Measurements from ENCODE around the gene PER2. TPM values are rescaled to one million over a fixed set of nuclear protein-coding genes. Genes with fewer than 3 reads are reported as not detected.
"Not testable (repeated sequence)": the region's sequence is repeated elsewhere in the genome, so short reads cannot be mapped to it uniquely, and the experiment has no call there.

The PER2 gene
- total and polyA plus RNA-seq, 9 of the 15 experiments (the other 6 are each of a cell fraction or from before 2014, with no cell fraction given): 1.1 to 10.3 (median 2.9) TPM

- TF ChIP-seq RBM22 (IDR thresholded peaks at IDR 0.05; ENCODE audit: low read depth, low read length, poor library complexity, severe bottlenecking): no peak
These were observed 38.5 kb upstream of the PER2 start (continued) for GRCh38 chr2:238326801-238327365.

GRCh38 chr2:238325694-238326093 lies 37.3 kb upstream of the PER2 start:
- POLR2A ChIA-PET: no interaction called here

GRCh38 chr2:238324248-238324647 lies 35.8 kb upstream of the PER2 start:
- 73% methylated on average over 5 of the region's 7 CpGs for WGBS (ENCODE audit: insufficient coverage, low coverage, missing lambda C conversion rate)
- DNase-seq (ENCODE audit: extremely low read depth in 1 of 4, low spot score in 3 of 4); FAIRE-seq; CTCF ChIA-PET (ENCODE audit: low intra/inter-chr PET ratio); ATAC-seq; H2AFZ ChIP-seq (ENCODE audit: low read depth, low read length); H3K9ac ChIP-seq (ENCODE audit: insufficient read depth in 1 of 2, low read depth in 2 of 2, low read length in 2 of 2); H3K4me3 ChIP-seq; H3K79me2 ChIP-seq (ENCODE audit: control insufficient read depth, insufficient read depth, low read length); H3K9me3 ChIP-seq (replicated peaks; ENCODE audit: control insufficient read depth, insufficient read depth, low read depth, low read length); in situ Hi-C loops (cut with MboI); H3K27ac ChIP-seq (ENCODE audit: extremely low read depth, low read depth, low read length); H3K27me3 ChIP-seq (ENCODE audit: control insufficient read depth in 2 of 2, insufficient read depth in 2 of 2, low read length in 2 of 2); intact Hi-C loops (cut with micrococcal nuclease); POLR2A ChIA-PET; H3K4me2 ChIP-seq (ENCODE audit: insufficient read depth, low read length); H3K36me3 ChIP-seq (ENCODE audit: control insufficient read depth, insufficient read depth, low read length); H4K20me1 ChIP-seq (replicated peaks; ENCODE audit: control insufficient read depth, insufficient read depth, low read length); BruUV-seq (replicated peaks); H3K9me1 ChIP-seq (ENCODE audit: control insufficient read depth, insufficient read depth, low read length): not testable (repeated sequence)
- peaks cover 0 to 25% of the 10 kb centered on the region in 2 experiments; a peak in 3 of 5 replicates for H3K4me1 ChIP-seq (replicated peaks in 1 of 2; ENCODE audit: control insufficient read depth in 2 of 2, insufficient read depth in 2 of 2, low read length in 2 of 2)

More at GRCh38 chr2:238325694-238326093, 37.3 kb upstream of the PER2 start:
- Histone ChIP-seq H3K4me2 (ENCODE audit: insufficient read depth, low read length) (no peak overlapping the region), H3K4me3 (no peak overlapping the region), H3K9ac (ENCODE audit: insufficient read depth in 1 of 2, low read depth in 2 of 2, low read length in 2 of 2) (no peak overlapping the region), H3K9me1 (ENCODE audit: control insufficient read depth, insufficient read depth, low read length) (no peaks in the 10 kb centered on the region), H3K36me3 (ENCODE audit: control insufficient read depth, insufficient read depth, low read length) (no peaks in the 10 kb centered on the region; the same call in 2 of the 3 replicates), H2AFZ (ENCODE audit: low read depth, low read length) (no peak overlapping the region), H3K79me2 (ENCODE audit: control insufficient read depth, insufficient read depth, low read length) (no peaks in the 10 kb centered on the region), H4K20me1 (replicated peaks; ENCODE audit: control insufficient read depth, insufficient read depth, low read length) (no peaks in the 10 kb centered on the region; the same call in 1 of the 2 replicates), H3K27me3 (ENCODE audit: control insufficient read depth in 2 of 2, insufficient read depth in 2 of 2, low read length in 2 of 2) (no peaks in the 10 kb centered on the region), H3K27ac (ENCODE audit: extremely low read depth, low read depth, low read length) (no peak overlapping the region), H3K4me1 (replicated peaks in 1 of 2; ENCODE audit: control insufficient read depth in 2 of 2, insufficient read depth in 2 of 2, low read length in 2 of 2) (peaks cover 0 to 14% of the 10 kb centered on the region in 2 experiments; a peak in 2 of 5 replicates), H3K9me3 (replicated peaks; ENCODE audit: control insufficient read depth, insufficient read depth, low read depth, low read length) (no peaks in the 10 kb centered on the region)
- ATAC-seq: no peak
- FAIRE-seq: no peak
- no peak for DNase-seq (ENCODE audit: extremely low read depth in 1 of 4, low spot score in 3 of 4)
- no peak for TF ChIP-seq ZC3H4 (CRISPR knock-in tag; IDR thresholded peaks at IDR 0.05; ENCODE audit: borderline replicate concordance)
- no peak for TF ChIP-seq MAFG (tag; conservative IDR thresholded peaks at IDR 0.05)
- TF ChIP-seq CREB3 (tag; conservative IDR thresholded peaks at IDR 0.05; ENCODE audit: low read depth): no peak
- no peak for TF ChIP-seq POLR2B (IDR thresholded peaks at IDR 0.05; ENCODE audit: low read depth, partially characterized antibody)
- WGBS (ENCODE audit: insufficient coverage, low coverage, missing lambda C conversion rate): 70% methylated on average over 9 of the region's 9 CpGs
- BruUV-seq (replicated peaks): no TSS peak
- CTCF ChIA-PET (ENCODE audit: low intra/inter-chr PET ratio): no interaction called here
- intact Hi-C loops (cut with micrococcal nuclease) (no loop called here), in situ Hi-C loops (cut with MboI) (no loop called here)

Measured in K562 (cell line).